WTC11 (cell line): ENCODE measurements around the gene BCAS3.

Source experiments
- CREB1 ChIP-seq: sonication (generic); formaldehyde crosslinking; IDR thresholded peaks from 2 replicates; pipeline ENCODE4 v1.8.0; 2023; ENCODE audit warnings: mild to moderate bottlenecking, missing genetic modification reagents
- PRRX2 ChIP-seq: fragments of 250-450 bp; sonication (Bioruptor Pico); IDR thresholded peaks from 2 replicates; pipeline ENCODE4 v1.8.0; 2021; ENCODE audit warnings: mild to moderate bottlenecking
- ZNF121 ChIP-seq: sonication (generic); formaldehyde crosslinking; IDR thresholded peaks from 2 replicates; pipeline ENCODE4 v1.8.0; 2023; ENCODE audit warnings: missing genetic modification reagents
- TF ChIP-seq, protein P1 (sequence below): fragments of 200-600 bp; IDR thresholded peaks from 2 replicates; pipeline ENCODE4 v1.8.0; 2022; ENCODE audit warnings: antibody characterized with exemption
- TF ChIP-seq, protein P2 (sequence below): sonication (generic); formaldehyde crosslinking; IDR thresholded peaks from 2 replicates; pipeline ENCODE4 v1.8.0; 2022; ENCODE audit warnings: mild to moderate bottlenecking, missing genetic modification reagents
- TF ChIP-seq, protein P3 (sequence below): sonication (generic); formaldehyde crosslinking; IDR thresholded peaks from 2 replicates; pipeline ENCODE4 v1.8.1; 2023; ENCODE audit warnings: mild to moderate bottlenecking, moderate library complexity, missing genetic modification reagents
- TF ChIP-seq, protein P4 (sequence below): sonication (generic); formaldehyde crosslinking; IDR thresholded peaks from 2 replicates; pipeline ENCODE4 v1.8.0; 2022; ENCODE audit warnings: mild to moderate bottlenecking, missing genetic modification reagents
- TF ChIP-seq, protein P5 (sequence below): sonication (generic); formaldehyde crosslinking; IDR thresholded peaks from 2 replicates; pipeline ENCODE4 v1.8.1; 2022; ENCODE audit warnings: low read depth, mild to moderate bottlenecking, moderate library complexity, missing genetic modification reagents, borderline replicate concordance
- TF ChIP-seq, protein P6 (sequence below): sonication (generic); formaldehyde crosslinking; IDR thresholded peaks from 2 replicates; pipeline ENCODE4 v1.8.1; 2022; ENCODE audit warnings: low read depth, missing genetic modification reagents, borderline replicate concordance
- TF ChIP-seq, protein P7 (sequence below): sonication (generic); formaldehyde crosslinking; IDR thresholded peaks from 2 replicates; pipeline ENCODE4 v1.8.1; 2023; ENCODE audit warnings: mild to moderate bottlenecking, missing genetic modification reagents, moderate library complexity
- TF ChIP-seq, protein P8 (sequence below): sonication (generic); formaldehyde crosslinking; IDR thresholded peaks from 2 replicates; pipeline ENCODE4 v1.8.1; 2023; ENCODE audit warnings: mild to moderate bottlenecking, missing genetic modification reagents

DNA sequence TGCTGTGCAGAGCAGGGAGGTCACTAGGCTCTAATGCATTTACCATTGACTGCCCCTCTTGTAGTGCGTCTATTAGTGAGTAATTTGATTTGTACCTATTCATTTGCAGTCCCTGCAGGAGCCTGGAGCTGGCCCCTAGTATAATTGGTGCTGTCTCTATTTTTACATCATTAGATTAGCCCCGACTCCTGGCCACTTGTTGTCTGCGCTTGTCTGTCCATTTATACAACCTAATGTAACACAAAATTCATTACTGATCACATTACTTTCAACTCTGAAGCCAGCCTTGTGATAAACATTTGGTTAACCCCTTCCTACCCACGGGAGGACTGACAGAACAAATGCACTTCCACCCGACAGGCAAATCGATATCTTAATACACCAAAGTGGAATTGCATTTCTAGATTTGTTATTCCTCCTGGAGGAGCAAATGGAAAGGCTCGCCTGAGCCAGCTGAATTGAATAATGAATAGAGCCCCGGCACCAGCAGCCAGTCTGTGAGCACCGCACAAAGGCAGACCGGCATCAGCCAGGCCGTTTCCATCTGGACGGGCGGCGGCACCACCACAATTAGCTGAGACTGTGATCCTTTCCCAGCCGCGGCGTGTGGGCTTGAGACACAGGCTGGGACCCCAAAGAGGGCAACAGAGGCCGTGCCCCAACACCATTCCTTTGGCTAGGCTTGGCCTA, 703.3 kb downstream of the BCAS3 start:
- TF ChIP-seq, protein P1, sequence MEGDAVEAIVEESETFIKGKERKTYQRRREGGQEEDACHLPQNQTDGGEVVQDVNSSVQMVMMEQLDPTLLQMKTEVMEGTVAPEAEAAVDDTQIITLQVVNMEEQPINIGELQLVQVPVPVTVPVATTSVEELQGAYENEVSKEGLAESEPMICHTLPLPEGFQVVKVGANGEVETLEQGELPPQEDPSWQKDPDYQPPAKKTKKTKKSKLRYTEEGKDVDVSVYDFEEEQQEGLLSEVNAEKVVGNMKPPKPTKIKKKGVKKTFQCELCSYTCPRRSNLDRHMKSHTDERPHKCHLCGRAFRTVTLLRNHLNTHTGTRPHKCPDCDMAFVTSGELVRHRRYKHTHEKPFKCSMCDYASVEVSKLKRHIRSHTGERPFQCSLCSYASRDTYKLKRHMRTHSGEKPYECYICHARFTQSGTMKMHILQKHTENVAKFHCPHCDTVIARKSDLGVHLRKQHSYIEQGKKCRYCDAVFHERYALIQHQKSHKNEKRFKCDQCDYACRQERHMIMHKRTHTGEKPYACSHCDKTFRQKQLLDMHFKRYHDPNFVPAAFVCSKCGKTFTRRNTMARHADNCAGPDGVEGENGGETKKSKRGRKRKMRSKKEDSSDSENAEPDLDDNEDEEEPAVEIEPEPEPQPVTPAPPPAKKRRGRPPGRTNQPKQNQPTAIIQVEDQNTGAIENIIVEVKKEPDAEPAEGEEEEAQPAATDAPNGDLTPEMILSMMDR = no peak
- TF ChIP-seq, protein P2, sequence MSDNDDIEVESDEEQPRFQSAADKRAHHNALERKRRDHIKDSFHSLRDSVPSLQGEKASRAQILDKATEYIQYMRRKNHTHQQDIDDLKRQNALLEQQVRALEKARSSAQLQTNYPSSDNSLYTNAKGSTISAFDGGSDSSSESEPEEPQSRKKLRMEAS = no peak
- TF ChIP-seq, protein P3, sequence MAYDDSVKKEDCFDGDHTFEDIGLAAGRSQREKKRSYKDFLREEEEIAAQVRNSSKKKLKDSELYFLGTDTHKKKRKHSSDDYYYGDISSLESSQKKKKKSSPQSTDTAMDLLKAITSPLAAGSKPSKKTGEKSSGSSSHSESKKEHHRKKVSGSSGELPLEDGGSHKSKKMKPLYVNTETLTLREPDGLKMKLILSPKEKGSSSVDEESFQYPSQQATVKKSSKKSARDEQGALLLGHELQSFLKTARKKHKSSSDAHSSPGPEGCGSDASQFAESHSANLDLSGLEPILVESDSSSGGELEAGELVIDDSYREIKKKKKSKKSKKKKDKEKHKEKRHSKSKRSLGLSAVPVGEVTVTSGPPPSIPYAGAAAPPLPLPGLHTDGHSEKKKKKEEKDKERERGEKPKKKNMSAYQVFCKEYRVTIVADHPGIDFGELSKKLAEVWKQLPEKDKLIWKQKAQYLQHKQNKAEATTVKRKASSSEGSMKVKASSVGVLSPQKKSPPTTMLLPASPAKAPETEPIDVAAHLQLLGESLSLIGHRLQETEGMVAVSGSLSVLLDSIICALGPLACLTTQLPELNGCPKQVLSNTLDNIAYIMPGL = no peak
- TF ChIP-seq CREB1 (CRISPR knock-in tag) = no peak
- TF ChIP-seq, protein P4, sequence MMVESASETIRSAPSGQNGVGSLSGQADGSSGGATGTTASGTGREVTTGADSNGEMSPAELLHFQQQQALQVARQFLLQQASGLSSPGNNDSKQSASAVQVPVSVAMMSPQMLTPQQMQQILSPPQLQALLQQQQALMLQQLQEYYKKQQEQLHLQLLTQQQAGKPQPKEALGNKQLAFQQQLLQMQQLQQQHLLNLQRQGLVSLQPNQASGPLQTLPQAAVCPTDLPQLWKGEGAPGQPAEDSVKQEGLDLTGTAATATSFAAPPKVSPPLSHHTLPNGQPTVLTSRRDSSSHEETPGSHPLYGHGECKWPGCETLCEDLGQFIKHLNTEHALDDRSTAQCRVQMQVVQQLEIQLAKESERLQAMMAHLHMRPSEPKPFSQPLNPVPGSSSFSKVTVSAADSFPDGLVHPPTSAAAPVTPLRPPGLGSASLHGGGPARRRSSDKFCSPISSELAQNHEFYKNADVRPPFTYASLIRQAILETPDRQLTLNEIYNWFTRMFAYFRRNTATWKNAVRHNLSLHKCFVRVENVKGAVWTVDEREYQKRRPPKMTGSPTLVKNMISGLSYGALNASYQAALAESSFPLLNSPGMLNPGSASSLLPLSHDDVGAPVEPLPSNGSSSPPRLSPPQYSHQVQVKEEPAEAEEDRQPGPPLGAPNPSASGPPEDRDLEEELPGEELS (CRISPR knock-in tag) = no peak
- TF ChIP-seq, protein P5, sequence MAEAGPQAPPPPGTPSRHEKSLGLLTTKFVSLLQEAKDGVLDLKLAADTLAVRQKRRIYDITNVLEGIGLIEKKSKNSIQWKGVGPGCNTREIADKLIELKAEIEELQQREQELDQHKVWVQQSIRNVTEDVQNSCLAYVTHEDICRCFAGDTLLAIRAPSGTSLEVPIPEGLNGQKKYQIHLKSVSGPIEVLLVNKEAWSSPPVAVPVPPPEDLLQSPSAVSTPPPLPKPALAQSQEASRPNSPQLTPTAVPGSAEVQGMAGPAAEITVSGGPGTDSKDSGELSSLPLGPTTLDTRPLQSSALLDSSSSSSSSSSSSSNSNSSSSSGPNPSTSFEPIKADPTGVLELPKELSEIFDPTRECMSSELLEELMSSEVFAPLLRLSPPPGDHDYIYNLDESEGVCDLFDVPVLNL (CRISPR knock-in tag) = no peak
- TF ChIP-seq, protein P6, sequence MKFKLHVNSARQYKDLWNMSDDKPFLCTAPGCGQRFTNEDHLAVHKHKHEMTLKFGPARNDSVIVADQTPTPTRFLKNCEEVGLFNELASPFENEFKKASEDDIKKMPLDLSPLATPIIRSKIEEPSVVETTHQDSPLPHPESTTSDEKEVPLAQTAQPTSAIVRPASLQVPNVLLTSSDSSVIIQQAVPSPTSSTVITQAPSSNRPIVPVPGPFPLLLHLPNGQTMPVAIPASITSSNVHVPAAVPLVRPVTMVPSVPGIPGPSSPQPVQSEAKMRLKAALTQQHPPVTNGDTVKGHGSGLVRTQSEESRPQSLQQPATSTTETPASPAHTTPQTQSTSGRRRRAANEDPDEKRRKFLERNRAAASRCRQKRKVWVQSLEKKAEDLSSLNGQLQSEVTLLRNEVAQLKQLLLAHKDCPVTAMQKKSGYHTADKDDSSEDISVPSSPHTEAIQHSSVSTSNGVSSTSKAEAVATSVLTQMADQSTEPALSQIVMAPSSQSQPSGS = no peak
- TF ChIP-seq ZNF121 (CRISPR knock-in tag) = no peak
- TF ChIP-seq, protein P7, sequence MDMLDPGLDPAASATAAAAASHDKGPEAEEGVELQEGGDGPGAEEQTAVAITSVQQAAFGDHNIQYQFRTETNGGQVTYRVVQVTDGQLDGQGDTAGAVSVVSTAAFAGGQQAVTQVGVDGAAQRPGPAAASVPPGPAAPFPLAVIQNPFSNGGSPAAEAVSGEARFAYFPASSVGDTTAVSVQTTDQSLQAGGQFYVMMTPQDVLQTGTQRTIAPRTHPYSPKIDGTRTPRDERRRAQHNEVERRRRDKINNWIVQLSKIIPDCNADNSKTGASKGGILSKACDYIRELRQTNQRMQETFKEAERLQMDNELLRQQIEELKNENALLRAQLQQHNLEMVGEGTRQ (CRISPR knock-in tag) = no peak
- TF ChIP-seq, protein P8, sequence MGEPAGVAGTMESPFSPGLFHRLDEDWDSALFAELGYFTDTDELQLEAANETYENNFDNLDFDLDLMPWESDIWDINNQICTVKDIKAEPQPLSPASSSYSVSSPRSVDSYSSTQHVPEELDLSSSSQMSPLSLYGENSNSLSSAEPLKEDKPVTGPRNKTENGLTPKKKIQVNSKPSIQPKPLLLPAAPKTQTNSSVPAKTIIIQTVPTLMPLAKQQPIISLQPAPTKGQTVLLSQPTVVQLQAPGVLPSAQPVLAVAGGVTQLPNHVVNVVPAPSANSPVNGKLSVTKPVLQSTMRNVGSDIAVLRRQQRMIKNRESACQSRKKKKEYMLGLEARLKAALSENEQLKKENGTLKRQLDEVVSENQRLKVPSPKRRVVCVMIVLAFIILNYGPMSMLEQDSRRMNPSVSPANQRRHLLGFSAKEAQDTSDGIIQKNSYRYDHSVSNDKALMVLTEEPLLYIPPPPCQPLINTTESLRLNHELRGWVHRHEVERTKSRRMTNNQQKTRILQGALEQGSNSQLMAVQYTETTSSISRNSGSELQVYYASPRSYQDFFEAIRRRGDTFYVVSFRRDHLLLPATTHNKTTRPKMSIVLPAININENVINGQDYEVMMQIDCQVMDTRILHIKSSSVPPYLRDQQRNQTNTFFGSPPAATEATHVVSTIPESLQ (CRISPR knock-in tag) = no peak
- no peak for TF ChIP-seq PRRX2 (CRISPR knock-in tag)
